Measurements from ENCODE around the gene SLC29A4.
"Not testable (repeated sequence)": the region's sequence is repeated elsewhere in the genome, so short reads cannot be mapped to it uniquely, and the experiment has no call there.

DNA sequence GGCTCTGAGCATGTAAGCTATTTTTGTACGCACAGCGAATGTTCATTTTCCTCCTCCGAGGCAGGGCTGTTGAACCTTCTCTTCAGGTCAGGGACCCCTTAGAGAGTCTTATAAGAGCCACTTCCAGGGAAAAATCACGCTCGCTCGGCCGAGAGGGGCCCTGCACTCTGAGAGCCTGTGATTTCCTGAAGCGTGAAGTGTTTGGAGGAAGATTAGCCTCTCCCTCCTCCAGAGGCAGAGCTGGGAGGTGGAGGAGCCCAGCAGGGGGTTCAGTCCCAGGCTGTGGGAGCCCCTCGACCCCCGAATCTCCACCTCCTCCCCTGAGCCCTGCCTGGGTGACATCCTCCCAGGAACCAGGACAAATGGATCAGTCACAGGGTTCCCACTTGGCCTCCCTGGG, 19.7 kb upstream of the SLC29A4 start:
- not testable (repeated sequence) for TF ChIP-seq SP1 (IDR thresholded peaks at IDR 0.05); HDGF (IDR thresholded peaks at IDR 0.05; ENCODE audit: borderline replicate concordance); TARDBP (IDR thresholded peaks at IDR 0.05); FOXA1 (IDR thresholded peaks at IDR 0.05); SUZ12 (IDR thresholded peaks at IDR 0.05); FOXM1 (IDR thresholded peaks at IDR 0.05; ENCODE audit: borderline replicate concordance); ELF4 (IDR thresholded peaks at IDR 0.05); LEF1 (IDR thresholded peaks at IDR 0.05; ENCODE audit: borderline replicate concordance); FOXK2 (IDR thresholded peaks at IDR 0.05); ZNF384 (IDR thresholded peaks at IDR 0.05); ARNT (IDR thresholded peaks at IDR 0.05); BHLHE40 (IDR thresholded peaks at IDR 0.05; ENCODE audit: borderline replicate concordance); L3MBTL2 (conservative IDR thresholded peaks at IDR 0.05)
- TF ChIP-seq, protein P1, sequence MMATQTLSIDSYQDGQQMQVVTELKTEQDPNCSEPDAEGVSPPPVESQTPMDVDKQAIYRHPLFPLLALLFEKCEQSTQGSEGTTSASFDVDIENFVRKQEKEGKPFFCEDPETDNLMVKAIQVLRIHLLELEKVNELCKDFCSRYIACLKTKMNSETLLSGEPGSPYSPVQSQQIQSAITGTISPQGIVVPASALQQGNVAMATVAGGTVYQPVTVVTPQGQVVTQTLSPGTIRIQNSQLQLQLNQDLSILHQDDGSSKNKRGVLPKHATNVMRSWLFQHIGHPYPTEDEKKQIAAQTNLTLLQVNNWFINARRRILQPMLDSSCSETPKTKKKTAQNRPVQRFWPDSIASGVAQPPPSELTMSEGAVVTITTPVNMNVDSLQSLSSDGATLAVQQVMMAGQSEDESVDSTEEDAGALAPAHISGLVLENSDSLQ (IDR thresholded peaks at IDR 0.05) = not testable (repeated sequence)

All from HEK293T (cell line).